ENCODE results near the gene NUP210L. TPM values are rescaled to one million over a fixed set of nuclear protein-coding genes. Genes with fewer than 3 reads are reported as not detected.

NUP210L gene
- polyA plus RNA-seq, 3 donors: 0.03 TPM; not detected in 2

- no peak for TF ChIP-seq CTCF (IDR thresholded peaks at IDR 0.05)
- no CpG with 5 or more reads among the region's 1 CpG for WGBS (ENCODE audit: insufficient coverage)
- Histone ChIP-seq H4K20me1 (ENCODE audit: insufficient read depth, low read length) (no peaks in the 10 kb centered on the region), H3K27ac (ENCODE audit: low read depth in 1 of 2, low read length in 2 of 2) (no peak overlapping the region), H3K79me2 (ENCODE audit: insufficient read depth, low read length) (no peaks in the 10 kb centered on the region), H3K4me1 (ENCODE audit: control insufficient read depth in 1 of 2, insufficient read depth in 2 of 2, low read length in 2 of 2) (peaks cover 26 to 35% of the 10 kb centered on the region in 2 donors), H3K4me3 (replicated peaks in 1 of 3; ENCODE audit: low read depth in 2 of 3, low read length in 3 of 3) (no peak overlapping the region), H3K27me3 (ENCODE audit: control insufficient read depth in 2 of 2, insufficient read depth in 2 of 2, low read length in 2 of 2) (no peaks in the 10 kb centered on the region), H3K36me3 (replicated peaks in 1 of 2; ENCODE audit: control insufficient read depth in 1 of 2, insufficient read depth in 2 of 2, low read length in 2 of 2) (no peaks in the 10 kb centered on the region), H2AFZ (ENCODE audit: insufficient read depth, low read depth, low read length, poor library complexity, severe bottlenecking) (no peak overlapping the region), H3K4me2 (replicated peaks; ENCODE audit: extremely low read depth, low read length, poor library complexity, severe bottlenecking) (no peak overlapping the region), H3K9me3 (replicated peaks in 1 of 2; ENCODE audit: control insufficient read depth in 1 of 2, insufficient read depth in 1 of 2, low read length in 2 of 2) (no peaks in the 10 kb centered on the region), H3K9ac (ENCODE audit: insufficient read depth, low read length, poor library complexity, severe bottlenecking) (no peak overlapping the region)
- Mint-ChIP-seq H3K4me3 (no peak overlapping the region), H3K36me3 (no peaks in the 10 kb centered on the region), H3K27ac (no peak overlapping the region), H3K27me3 (ENCODE audit: low read depth in 3 of 3) (peaks cover 0 to 3% (median 2%) of the 10 kb centered on the region in 3 donors), H3K4me1 (peaks cover 42% of the 10 kb centered on the region), H3K9me3 (no peaks in the 10 kb centered on the region)
- intact Hi-C loops (cut with micrococcal nuclease): no loop called here
- DNase-seq: no peak
Observed at GRCh38 chr1:154190550-154190949, 35.7 kb upstream of the NUP210L start.

- Histone ChIP-seq H3K36me3 (replicated peaks in 1 of 2; ENCODE audit: control insufficient read depth in 1 of 2, insufficient read depth in 2 of 2, low read length in 2 of 2) (no peaks in the 10 kb centered on the region), H3K9ac (ENCODE audit: insufficient read depth, low read length, poor library complexity, severe bottlenecking) (no peak overlapping the region), H4K20me1 (ENCODE audit: insufficient read depth, low read length) (peaks cover 10% of the 10 kb centered on the region), H3K9me3 (replicated peaks in 1 of 2; ENCODE audit: control insufficient read depth in 1 of 2, insufficient read depth in 1 of 2, low read length in 2 of 2) (no peaks in the 10 kb centered on the region), H3K79me2 (ENCODE audit: insufficient read depth, low read length) (peaks cover 20% of the 10 kb centered on the region), H3K4me2 (replicated peaks; ENCODE audit: extremely low read depth, low read length, poor library complexity, severe bottlenecking) (no peak overlapping the region), H3K27ac (ENCODE audit: low read depth in 1 of 2, low read length in 2 of 2) (no peak overlapping the region), H3K27me3 (ENCODE audit: control insufficient read depth in 2 of 2, insufficient read depth in 2 of 2, low read length in 2 of 2) (no peaks in the 10 kb centered on the region), H3K4me3 (replicated peaks in 1 of 3; ENCODE audit: low read depth in 2 of 3, low read length in 3 of 3) (no peak overlapping the region), H3K4me1 (ENCODE audit: control insufficient read depth in 1 of 2, insufficient read depth in 2 of 2, low read length in 2 of 2) (peaks cover 18 to 25% of the 10 kb centered on the region in 2 donors), H2AFZ (ENCODE audit: insufficient read depth, low read depth, low read length, poor library complexity, severe bottlenecking) (no peak overlapping the region)
- Mint-ChIP-seq H3K27me3 (ENCODE audit: low read depth in 3 of 3) (peaks cover 0 to 4% (median 0%) of the 10 kb centered on the region in 3 donors), H3K4me3 (no peak overlapping the region), H3K9me3 (peaks cover 0 to 4% (median 0%) of the 10 kb centered on the region in 7 donors), H3K27ac (no peak overlapping the region), H3K36me3 (peaks cover 3 to 4% of the 10 kb centered on the region in 2 donors), H3K4me1 (peaks cover 22% of the 10 kb centered on the region)
- DNase-seq: no peak
- no peak for TF ChIP-seq CTCF (IDR thresholded peaks at IDR 0.05)
- intact Hi-C loops (cut with micrococcal nuclease): loop anchor here in 1 of 2 donors (10.0 kb wide), 1 partner anchor 62 kb away; no protein-coding TSS in a partner anchor
- WGBS (ENCODE audit: insufficient coverage): no CpG with 5 or more reads among the region's 2 CpGs
Observed at GRCh38 chr1:154186852-154187501, 32.1 kb upstream of the NUP210L start.

Measured in CD14-positive monocyte (primary cell).